AG20443 (cell line): ENCODE measurements around the gene QKI.

Experiments used
- DNase-seq: peaks from one replicate; pipeline ENCODE4 v3.0.0; 2012; ENCODE audit warnings: low spot score, mixed read lengths

QKI gene

DNA sequence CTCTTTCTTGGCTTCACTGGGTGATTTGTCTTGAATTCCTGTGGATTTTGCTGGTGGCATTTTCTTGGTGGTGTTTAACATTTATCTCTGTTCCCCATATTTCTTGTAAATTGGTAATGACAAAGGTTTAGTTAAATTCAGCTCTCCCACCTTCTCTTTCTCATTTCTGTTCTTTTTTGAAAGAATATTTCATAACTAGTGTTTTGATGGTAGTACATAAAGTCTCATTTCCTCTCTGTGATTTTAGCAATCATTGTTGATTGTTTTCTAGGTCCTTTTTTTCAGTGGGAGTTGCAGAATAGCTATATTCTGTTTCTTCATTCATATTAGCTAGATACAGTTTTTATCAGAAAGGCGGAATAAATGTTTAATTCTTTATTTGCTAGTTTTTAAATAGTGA lies 73.1 kb downstream of the QKI start:
- DNase-seq: no peak

DNA sequence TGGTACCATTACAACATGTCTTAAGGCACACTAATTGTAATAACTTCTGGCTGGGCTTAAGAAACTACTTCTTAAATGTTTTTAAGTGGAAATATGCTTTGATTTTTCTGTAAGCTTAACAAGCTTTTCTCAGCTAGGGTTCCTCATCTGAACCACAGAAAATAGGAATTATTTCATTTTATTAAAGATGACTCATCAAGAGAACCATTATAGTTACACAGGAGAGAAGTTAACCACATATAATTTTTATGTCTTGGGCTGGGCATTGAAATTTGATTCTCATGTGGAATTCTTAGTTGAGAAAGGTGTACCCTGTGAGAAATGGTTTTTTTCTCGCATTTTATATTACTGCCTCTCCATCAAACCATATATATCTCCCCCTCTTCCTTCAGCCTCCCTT lies 75.1 kb downstream of the QKI start:
- no peak for DNase-seq

DNA sequence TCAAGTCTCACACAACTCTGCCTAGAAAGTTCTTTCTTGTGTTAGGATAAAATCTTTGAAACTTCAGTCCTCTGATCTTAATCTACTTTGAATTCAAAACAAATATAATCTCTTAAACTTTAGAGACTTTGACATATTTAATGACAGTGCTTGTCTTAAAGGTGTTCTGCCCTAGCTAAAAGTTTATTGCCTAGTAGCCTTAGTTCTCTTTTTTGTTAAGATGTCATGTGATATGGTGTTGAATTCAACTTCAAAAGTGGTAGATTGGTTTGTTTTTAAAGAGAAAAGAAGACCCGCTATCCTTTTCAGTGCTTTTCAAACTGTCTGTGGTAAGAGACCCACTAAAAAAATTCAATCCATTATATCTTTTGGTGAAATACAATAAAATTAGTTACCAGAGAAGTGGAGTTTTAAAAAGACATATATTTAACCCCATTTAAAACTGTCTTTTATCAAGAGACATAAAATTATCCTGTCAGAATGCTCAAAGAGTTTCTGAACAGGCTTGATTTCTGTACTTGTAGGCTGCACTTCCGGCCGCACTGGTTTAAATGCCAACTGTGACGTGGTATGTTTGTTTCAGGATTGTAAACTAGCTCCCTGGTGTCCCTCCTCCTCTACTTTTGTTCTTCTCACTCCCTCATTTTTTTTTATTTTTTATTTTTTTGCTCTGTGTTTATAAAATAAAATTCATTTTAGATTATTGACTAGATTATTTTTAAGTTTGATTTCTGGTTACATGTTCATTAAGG lies 76.5 kb downstream of the QKI start:
- peak; percentile 37 for DNase-seq

DNA sequence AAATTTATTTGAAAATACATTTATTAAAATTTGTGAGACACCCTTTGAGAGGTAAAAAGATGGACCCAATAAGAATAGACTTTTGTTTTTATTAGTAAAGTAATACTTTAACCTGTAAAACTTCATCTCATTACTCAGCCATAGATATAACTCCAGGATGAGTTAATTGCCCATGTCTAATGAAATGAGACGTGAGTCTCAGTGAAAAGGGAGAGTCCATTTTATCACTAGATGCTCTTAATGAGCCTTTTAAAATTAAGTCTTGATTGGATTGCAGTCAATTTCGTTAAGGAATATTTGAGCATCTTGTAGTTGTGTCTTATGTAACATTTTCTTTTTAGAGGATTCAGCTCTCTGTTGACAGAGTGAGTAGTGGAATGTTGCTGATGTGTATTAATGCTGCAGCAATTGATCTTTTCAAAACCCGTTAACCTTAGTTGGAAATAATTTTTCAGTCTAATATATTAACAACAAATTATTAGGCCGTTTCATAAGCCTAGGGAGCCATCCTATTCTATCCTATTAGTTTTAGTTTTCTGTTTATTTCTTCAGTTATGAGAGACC lies 77.3 kb downstream of the QKI start:
- DNase-seq: no peak

DNA sequence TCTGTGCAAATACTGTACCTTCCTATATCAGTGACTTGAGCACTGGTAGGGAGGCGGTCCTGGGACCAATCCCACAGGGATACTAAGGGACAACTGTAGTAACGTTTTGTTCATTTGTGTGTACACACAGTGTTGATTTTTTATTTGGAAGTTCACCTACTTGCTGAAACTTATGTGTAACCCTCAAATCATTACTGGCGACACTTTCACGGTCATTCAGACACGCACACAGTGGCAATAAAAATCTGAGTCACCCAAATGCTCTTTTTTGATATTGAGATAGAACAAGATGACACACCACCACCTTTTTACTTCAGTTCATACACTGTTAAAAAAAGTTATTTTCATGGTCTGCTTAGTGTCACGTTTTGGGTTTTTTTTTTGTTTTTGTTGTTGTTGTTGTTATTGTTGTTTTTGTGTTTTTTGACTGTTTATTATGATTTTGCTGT lies 79.8 kb downstream of the QKI start:
- DNase-seq: no peak

DNA sequence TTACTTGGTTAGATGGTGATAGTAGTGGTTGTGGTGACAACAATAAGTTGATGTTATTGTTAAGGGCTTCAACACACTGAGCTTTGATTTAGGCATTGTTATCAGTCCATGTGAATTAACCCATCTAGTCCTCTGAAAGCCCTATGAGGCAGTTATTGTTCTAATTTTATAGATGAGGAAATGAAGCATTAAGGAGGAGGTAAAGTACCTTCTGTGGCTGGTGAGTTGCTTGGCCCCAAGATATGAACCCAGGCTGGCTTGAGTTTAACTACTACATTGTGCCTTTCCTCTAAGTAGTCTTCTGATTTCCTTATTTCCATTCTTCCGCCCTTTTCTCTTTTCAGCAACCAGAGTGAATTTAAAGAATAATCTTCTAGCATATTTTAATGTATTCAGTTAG lies 81.7 kb downstream of the QKI start:
- no peak for DNase-seq

DNA sequence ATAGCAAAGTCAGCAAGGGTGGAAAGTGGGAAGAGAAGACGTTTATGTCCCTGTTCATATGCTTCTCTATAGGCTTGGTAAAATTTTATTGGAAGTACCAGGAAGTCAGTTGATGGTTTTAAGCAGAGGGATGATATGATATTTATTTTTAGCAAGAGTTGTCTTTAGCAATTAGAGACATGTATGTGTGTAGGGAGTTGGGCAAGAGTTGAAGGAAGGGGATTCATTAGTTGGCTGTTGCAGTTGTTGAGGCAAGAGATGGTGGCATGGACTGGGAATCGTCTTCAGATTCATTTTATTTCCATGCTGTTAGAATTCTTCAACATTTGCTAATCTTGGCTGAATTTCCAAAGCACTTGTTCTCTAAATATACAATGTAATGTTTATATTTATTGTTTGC lies 85.6 kb downstream of the QKI start:
- no peak for DNase-seq

GRCh38 chr6:163501026-163501425 lies 86.5 kb downstream of the QKI start:
- DNase-seq: peak; percentile 34

DNA sequence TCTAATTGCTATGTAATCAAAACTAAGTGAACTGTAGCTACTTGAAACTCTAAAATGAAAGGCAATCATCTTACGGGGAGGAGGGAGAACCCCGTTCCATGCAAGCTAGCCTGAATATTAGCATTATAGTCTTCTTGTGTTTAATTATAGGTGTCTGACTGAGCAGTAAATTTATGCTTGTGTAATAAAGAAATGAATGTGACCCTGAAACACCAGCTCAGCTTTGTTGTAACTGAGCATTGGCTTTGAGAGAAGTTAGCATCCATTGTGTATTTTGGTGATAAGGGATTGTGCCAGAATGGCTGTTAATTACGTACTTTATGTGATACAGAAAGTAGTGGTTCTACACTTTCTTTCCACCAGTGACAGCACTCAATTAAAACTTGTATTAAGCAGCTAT lies 86.9 kb downstream of the QKI start:
- DNase-seq: no peak

DNA sequence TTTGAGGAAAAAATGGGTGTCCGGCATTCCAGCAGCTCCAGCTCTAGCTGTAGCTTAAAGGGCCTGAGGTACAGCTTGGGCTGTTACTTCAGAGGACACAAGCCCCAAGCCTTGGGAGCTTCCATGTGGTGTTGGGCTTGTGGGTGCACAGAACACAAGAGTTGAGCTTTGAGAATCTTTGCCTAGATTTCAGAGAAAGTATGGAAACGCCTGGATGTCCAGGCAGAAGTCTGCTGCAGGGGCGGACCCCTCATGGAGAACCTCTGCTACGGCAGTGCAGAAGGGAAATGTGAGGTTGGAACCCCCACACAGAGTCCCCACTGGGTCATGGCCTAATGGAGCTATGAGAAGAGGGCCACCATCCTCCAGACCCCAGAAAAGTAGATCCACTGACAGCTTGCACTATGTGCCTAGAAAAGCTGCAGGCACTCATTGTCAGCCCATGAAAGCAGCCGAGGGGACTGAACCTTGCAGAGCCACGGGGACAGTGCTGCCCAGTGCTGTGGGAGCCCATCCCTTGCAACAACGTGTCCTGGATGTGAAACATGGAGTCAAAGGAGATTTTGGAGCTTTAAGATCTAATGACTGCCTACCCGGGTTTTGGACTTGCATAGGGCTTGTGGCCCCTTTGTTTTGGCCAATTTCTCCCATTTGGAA lies 90.6 kb downstream of the QKI start:
- no peak for DNase-seq

DNA sequence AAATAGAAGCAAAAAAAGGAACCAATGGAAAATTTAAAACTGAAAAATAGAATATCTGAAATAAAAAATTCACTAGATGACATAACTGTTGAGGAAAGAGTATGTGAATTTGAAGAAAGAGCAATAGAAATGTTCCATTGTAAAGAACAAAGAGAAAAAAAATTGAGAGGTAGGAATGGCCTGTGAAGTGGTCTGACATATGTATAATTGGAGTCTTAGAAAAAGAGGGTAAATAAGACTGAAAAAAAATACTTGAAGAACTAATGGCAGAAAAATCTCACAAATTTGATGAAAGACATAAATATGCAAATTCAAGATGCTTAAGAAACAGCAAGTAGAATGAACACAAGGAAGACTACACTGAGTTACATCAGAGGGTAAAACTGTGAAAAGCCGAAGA lies 93.4 kb downstream of the QKI start:
- DNase-seq: no peak

DNA sequence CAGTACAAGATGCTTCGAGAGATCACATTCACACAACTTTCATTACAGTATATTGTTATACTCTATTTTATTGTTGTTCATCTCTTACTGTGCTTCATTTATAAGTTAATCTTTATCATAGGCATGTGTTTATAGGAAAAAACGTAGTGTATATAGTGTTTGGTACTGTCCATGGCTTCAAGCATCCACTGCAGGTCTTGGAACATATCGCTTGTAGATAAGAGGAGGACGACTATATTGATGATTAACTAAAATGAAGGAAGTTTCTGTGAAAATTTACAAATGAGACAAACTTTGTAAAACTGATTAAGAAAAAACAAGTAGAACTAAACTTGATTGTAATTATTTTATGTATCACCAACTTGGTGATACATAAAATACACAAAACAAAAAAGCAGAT lies 98.5 kb downstream of the QKI start:
- no peak for DNase-seq

- DNase-seq: no peak
These were observed 99.2 kb downstream of the QKI start for GRCh38 chr6:163513570-163514166.

DNA sequence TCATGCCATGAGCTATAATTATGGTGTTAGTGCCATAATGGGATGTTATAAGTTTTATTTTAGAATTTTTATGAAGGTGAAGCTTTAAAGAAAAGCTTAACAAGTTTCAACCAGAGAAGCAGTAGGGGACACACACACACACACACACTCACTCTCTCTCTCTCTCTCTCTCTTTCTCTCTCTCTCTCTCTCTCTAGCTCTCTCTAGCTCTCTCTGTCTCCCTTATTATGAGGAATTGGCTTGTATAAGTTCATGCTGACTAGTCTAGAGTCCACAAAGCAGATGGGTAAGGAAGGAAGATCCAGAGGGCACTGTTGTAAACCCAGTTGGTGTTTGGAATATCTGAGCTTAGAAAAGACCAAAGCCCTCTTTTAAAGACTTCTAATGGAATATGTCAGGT lies 102.4 kb downstream of the QKI start:
- no peak for DNase-seq

GRCh38 chr6:163520956-163521355 lies 106.4 kb downstream of the QKI start:
- DNase-seq: no peak

DNA sequence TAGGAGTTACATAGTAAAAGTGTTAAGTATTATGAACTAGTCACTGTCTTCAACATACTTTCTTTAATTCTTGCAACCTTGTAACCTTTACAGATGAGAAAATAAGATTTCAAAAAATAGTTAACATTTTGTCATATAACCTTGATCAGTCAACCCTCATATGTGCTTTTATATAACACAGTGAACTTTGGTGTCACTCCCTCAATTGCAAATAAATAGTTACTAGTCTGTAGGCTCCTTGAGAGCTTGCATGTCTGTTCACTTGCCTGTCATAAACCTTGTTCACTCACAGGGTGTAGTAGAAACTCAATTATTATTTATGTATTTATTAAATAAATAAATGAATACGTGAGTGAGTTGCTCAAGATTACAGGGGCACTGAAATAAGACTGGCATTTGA lies 107.5 kb downstream of the QKI start:
- no peak for DNase-seq

DNA sequence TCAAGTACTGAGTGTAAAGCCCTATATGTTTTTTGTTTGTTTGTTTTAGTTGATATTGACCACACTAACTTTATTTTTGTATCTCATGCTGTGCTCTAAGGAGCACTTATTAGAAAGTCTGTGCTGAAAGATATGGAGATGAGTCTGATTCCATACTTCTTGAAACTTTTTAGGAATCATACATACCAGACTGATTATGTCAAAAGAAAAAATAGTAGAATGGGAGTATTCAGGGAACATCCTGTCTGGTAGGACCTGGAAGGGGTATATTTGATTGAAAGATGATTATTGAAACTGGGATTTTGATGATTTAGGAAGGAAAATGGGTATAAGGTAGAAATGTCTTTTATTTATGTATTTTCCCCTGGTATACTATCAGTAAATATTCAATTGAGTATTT lies 111.4 kb downstream of the QKI start:
- DNase-seq: no peak

DNA sequence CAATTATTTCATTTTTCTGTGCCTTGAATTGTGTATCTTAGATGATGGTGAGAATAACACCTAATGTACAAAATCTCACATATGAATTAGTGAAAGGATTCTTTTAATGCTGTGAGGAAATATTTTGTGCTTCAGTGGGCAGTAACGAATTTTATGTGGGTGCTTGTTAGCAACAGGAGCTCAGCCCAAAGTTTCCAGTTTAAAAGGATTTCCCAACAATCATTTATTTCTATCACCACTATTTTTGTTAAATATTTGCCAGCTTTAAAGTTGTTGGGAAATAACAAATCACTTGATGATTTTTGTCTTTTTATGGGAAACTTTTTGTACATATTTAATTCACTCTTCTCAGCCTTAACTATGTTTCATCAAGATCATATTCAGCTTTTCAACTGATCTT lies 111.8 kb downstream of the QKI start:
- no peak for DNase-seq

- no peak for DNase-seq
These were observed 112.8 kb downstream of the QKI start for GRCh38 chr6:163527291-163527690.

- peak; percentile 70 for DNase-seq
These were observed 115.1 kb downstream of the QKI start for GRCh38 chr6:163529605-163530004.

DNA sequence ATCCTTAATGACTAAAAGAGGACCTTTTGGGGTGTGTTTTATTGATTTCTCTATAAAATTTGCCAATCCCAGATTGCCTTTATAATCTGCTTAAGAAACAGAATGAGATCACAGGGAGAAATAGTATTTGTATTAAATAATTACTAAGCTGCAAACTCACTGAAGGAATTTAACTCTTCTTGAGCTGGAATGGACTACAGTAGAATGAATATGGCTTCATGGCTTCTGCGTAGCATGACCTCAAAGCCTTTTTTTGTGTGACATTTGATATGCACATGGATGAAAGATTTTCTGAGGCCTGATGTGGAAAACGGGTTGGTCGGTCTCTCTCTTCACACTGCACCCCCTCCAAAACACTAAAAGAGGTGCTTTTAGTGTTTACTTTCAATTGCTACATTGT lies 115.9 kb downstream of the QKI start:
- no peak for DNase-seq

GRCh38 chr6:163531122-163531521 lies 116.6 kb downstream of the QKI start:
- no peak for DNase-seq

- no peak for DNase-seq
These were observed 118.1 kb downstream of the QKI start for GRCh38 chr6:163532526-163533078.
